RKO (cell line): ENCODE data around the gene NVL.

Source experiments
- DNase-seq: peaks from one replicate; pipeline ENCODE4 v3.0.0-alpha.2; 2016; ENCODE audit warnings: low spot score

The NVL gene

DNA sequence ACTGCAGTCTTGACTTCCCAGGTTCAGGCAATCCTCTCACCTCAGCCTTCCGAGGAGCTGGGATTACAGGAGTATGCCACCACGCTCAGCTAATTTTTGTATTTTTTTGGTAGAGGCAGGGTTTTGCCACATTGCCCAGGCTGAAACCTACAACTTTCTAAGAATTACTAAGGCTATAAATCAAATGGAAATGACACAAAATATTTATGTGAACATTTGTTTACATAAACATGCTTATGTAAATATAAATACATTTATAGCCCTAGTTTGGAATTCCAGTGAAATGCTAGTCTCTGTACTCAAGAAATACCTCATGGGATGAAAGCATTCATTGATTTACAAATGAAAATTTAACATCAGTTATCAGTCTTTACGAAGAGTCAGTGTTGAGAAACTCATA, 47.8 kb downstream of the NVL start:
- no peak for DNase-seq

DNA sequence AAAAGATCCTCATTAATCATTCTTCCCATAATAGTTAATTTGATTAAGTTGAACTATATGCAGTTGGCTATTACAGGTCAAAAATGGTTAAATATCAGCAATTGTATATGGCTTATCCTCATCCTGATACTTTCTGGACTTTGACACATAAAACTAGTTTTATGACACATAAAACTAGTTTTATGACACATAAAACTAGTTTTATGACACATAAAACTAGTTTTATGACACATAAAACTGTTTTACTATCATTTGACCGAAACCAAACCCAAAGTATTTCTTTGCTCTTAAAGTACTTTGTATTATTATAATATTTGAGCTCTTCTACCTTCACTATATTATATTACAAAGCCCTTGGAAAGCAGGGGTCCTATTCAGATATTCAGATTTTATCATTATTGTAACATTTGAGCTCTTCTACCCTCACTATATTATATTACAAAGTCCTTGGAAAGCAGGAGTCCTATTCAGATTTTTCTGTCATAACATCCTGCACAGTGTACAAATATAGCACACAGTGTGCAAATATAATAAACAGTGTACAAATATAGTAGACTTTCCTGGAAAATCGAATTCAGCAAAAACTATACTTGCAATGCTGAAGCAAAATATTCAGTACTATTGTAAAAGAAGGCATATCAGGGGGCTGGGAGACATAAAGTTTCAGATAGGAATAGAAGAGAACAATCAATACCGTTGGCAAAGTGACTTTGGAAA, 53.0 kb downstream of the NVL start:
- no peak for DNase-seq

- DNase-seq = no peak
Observed at GRCh38 chr1:224274970-224275626, 54.9 kb downstream of the NVL start.

- peak; percentile 66 for DNase-seq
Observed at GRCh38 chr1:224273641-224274040, 56.3 kb downstream of the NVL start.

DNA sequence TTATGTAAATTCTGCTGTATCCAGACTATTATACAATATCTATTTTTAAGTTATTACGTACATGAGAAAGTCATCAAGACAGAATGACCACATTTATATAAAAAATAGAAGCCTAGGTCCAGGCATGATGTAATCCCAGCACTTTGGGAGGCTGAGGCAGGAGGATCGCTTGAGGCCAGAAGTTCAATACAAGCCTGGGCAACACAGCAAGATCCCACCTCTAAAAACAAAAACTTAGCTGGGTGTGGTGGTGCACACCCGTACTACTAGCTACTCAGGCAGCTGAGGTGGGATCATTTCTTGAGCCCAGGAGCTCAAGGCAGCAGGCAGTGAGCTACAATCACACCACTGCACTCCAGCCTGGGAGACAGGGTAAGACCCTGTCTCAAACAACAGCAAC, 58.9 kb downstream of the NVL start:
- DNase-seq = no peak

- no peak for DNase-seq
Observed at GRCh38 chr1:224267925-224268324, 62.0 kb downstream of the NVL start.

DNA sequence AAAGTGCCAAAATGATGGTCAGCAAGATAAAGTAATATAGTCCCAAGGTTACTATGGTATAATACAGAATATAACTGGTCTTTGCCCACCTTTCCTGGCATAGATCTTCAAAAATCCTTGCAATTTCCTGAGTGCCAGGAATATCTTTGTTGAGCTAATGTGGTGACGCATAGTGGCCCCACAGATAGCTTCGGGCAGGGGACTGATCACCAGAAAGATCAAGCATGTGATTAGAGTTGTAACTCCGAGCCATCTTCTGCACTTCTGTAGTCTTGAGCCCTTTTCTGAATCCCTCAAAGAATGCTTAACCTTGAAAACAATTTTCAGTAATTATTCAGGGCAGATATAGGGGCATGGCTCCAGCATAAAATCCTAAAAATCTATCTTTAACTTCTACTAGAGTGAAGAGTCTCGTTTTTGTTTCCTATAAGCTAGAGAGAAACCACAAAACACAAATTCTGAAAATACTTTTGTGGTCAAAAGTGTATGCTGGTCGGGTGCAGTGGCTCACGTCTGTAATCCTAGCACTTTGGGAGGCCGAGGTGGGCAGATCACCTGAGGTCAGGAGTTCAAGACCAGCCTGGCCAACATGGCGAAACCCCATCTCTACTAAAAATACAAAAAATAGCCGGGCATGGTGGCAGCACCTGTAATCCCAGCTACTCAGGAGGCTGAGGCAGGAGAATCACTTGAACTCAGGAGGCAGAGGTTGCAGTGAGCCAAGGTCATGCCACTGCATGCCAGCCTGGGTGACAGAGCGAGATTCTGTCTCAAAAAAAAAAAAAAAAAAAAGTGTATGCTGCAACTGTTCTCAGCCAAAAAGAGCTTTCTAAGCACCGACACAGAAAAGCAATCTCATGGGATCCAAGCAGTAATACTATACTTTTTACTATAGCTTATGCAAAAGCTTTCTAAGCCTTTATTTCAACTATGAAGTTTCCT, 62.8 kb downstream of the NVL start:
- no peak for DNase-seq

GRCh38 chr1:224266105-224266914, 63.7 kb downstream of the NVL start:
- no peak for DNase-seq

DNA sequence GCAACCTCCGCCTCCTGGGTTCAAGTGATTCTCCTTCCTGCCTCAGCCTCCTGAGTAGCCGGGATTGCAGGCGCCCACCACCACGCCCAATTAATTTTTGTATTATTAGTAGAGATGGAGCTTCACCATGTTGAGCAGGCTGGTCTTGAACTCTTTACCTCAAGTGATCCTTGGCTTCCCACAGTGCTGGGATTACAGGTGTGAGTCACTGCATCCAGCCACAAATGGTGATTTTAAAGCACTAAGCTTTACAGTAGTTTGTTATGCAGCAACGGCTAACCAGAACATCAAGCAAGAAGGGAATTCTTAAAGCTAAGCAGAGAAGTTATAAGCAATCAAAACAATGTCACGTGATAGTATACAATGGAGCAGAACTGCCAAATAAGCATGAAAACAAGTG, 65.7 kb downstream of the NVL start:
- no peak for DNase-seq

DNA sequence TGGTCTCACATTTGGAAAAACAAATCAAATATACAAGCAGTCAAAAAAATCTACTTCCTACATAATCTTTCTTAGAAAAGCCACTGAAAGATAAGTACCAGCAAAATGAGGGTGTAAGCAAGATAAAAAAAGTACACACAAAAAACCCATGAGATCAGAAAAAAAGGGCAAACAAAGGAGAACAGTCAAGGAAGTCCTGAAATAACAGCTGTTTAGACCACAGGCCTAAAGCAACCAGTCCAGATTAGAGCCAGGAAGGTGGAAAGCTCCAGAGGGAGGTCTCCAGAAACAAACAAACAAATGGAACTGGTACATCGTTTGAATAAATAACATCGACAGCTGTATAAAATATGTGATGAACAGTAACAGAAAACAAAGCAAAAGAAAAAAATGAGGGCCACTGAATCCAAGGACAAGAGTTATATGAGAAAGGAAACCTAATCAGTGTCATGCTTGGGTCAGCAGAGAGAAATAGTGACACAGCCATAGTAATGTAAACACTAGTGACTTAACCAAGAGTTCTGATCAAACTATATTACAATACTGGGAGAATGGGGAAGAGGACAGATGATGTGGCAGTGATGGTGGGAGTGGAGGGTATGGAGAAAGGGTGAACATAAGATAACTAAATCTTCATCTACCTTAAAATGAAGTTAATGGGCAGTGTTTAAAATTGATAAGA, 67.5 kb downstream of the NVL start:
- no peak for DNase-seq

DNA sequence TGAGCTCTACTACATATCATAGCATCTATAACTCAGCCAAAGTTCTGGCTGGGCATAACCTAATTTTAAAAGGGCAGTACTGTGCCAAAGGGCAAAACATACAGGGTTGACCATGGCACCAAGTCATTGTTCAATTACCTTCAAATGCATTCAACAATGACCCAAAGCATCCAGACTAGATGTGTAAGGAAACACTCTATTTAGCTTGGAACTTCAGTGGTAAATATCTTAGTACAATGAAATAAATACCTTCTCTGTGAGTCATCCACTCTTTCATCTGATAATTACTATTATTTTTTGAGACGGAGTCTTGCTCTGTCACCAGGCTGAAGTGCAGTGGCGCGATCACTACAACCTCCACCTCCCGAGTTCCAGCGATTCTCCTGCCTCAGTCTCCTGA, 70.0 kb downstream of the NVL start:
- DNase-seq = no peak

GRCh38 chr1:224258351-224258750, 71.6 kb downstream of the NVL start:
- DNase-seq = no peak

DNA sequence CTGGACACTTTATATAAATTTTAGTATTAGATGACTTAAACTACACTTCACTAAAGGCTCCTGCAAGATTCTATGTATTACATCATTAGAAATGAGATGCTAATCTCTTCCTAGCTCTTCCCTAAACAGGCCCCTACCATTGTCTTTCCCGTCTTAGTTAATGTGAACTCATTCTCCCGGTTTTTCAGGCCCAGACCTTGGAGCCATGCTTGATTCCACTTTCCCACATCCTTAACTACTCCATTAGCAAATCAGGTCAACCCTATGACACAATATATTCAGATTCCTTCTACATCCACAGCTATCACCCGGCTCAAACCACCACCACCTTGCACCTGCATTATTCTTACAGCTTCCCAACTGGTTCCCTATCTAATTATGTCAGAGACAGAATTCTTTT, 73.3 kb downstream of the NVL start:
- no peak for DNase-seq

DNA sequence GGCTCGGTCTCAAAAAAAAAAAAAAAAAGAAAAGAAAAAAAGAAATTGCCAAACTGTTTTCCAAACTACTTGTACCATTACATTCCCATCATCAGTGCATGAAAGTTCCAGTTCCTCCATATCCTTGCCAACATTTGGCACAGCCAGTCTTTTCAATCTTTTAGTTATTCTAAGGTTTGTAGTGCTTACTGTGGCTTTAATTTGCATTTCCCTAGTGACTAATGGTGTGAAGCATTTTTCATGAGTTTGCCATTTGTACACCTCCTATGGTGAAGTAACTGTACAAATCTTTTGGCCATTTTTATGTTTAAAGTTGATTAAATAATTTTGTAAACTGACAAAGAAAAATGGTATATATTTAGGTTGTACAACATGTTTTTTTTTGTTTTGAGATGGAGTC, 76.3 kb downstream of the NVL start:
- peak; percentile 24 for DNase-seq

DNA sequence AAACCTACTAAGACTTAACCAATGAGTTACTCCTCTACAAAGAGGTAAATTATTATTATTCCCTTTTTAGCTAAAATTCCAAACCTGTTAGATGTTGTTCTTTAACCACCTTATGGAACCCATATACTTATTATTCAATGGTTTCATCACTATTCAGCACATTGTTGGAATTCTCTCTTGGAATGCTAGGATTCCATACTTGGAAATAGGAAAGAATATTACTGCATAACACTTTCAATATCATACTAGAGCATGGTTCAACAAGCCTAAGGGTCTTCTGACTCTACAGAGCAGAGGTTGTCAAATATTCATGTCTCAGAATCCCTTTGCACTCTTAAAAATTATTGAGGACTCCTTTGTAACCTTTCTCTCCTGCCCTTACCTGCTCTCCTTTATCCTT, 77.5 kb downstream of the NVL start:
- no peak for DNase-seq

- DNase-seq = no peak
Observed at GRCh38 chr1:224251741-224252146, 78.2 kb downstream of the NVL start.

DNA sequence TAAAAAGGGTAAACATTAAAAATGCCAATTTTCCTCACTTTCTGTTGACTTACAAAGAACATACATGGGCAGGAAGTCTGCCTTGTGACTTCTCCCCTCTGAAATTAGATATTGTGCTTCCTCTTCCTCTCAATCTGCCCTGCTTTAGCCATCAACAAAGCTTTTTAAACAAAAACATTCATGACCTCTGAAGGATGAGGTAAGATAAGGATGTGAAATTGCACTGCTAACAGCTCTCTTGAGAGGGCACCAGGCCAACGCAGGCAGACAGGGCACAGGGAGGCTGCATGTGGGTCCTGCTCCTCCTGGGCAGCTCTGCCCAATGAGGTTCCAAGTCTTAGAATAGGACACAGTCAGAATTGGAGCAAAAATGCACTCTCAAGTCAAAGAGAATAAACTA, 84.8 kb downstream of the NVL start:
- DNase-seq = no peak

- DNase-seq = no peak
Observed at GRCh38 chr1:224238756-224239155, 91.2 kb downstream of the NVL start.

DNA sequence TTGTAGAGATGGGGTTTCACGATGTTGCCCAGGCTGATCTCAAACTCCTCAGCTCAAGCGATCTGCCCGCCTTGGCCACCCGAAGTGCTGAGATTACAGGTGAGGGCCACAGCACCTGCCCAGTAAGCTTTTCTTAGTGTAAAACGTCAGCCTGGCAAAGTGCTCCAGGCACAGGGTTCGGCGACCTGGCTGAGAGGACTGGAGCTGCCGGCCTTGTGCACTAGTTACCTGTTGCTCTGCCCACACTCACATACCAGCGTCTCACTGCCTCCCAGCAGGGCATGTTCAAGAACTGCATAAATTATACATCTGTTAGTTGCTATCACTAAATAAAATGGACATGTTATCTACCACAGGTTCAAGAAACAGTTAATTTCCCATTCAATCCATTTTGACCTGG, 91.8 kb downstream of the NVL start:
- no peak for DNase-seq

DNA sequence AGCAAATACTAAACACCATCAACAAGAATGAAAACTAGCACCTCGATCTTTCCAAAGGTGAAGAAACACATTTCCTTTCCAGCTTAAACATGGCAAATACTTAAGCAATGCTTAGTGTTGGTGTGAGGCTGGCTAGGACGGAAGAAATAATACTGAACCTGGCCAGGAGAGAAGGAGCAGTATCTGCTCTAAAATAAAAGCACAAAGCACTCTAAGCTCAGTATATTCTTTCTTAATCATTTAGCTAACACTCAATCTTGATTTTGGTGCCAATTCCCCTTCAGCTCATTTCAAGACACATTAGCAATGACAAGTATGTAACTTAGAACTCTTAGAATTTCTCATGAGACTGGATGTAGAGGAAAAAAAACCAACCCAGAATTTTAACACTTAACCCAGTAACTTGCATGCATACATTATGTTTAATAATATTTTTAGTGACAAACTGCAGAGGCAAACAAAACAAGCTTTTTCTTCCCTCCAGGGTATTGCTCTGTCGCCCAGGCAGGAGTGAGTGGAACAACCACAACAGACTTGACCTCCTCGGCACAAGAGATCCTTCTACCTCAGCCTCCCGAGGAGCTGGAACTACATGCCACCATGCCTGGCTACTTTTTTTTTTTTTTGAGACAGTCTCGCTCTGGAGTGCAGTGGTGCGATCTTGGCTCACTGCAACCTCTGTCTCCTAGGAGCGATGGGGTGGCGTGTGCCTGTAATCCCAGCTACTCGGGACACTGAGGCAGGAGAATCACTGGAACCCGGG, 92.7 kb downstream of the NVL start:
- DNase-seq = no peak
